ENCODE results near the gene EML6. TPM values are rescaled to one million over a fixed set of nuclear protein-coding genes. Genes with fewer than 3 reads are reported as not detected.
A peak's percentile ranks its signal among the peaks of the same experiment; 100 is the strongest.
"Not testable (repeated sequence)": the region's sequence is repeated elsewhere in the genome, so short reads cannot be mapped to it uniquely, and the experiment has no call there.

EML6 gene
- total and polyA plus RNA-seq, 7 donors, result 0.38 to 9.3 (median 2.5) TPM

GRCh38 chr2:54871457-54872107 lies 148.1 kb downstream of the EML6 start:
- H3K27me3 ChIP-seq (ENCODE audit: insufficient read depth in 3 of 3, low read length in 2 of 3), result no peaks in the 10 kb centered on the region
- no peak for TF ChIP-seq CTCF (IDR thresholded peaks at IDR 0.05)
- intact Hi-C loops (cut with DNase I), result no loop called here
- DNase-seq (no peak), ATAC-seq (peak; percentile 67 to 90 (median 80))
- no peak overlapping the region for H3K4me3 ChIP-seq
- H3K4me1 ChIP-seq, result peaks cover 4% of the 10 kb centered on the region
- 75 to 80% (median 76%) methylated on average over 13 of the region's 13 CpGs for WGBS, 3 donors
- no peaks in the 10 kb centered on the region for H3K36me3 ChIP-seq (ENCODE audit: insufficient read depth in 1 of 2, low read depth in 1 of 2)
- no peaks in the 10 kb centered on the region for H3K9me3 ChIP-seq
- H3K27ac ChIP-seq, result peak overlapping the region; percentile 33

GRCh38 chr2:54872780-54873179 lies 149.3 kb downstream of the EML6 start:
- H3K27ac ChIP-seq, result peak overlapping the region; percentile 33
- ATAC-seq (peak in 3 of 4 donors; percentile 41 to 86 (median 70)), DNase-seq (no peak)
- no peak for TF ChIP-seq CTCF (IDR thresholded peaks at IDR 0.05)
- no peaks in the 10 kb centered on the region for H3K9me3 ChIP-seq
- intact Hi-C loops (cut with DNase I), result no loop called here
- WGBS, 3 donors, result 29 to 54% (median 33%) methylated on average over 3 of the region's 3 CpGs
- H3K4me1 ChIP-seq, result peaks cover 4% of the 10 kb centered on the region
- H3K4me3 ChIP-seq, result no peak overlapping the region
- H3K27me3 ChIP-seq (ENCODE audit: insufficient read depth in 3 of 3, low read length in 2 of 3), result no peaks in the 10 kb centered on the region
- H3K36me3 ChIP-seq (ENCODE audit: insufficient read depth in 1 of 2, low read depth in 1 of 2), result no peaks in the 10 kb centered on the region

- H3K9me3 ChIP-seq; DNase-seq; H3K27me3 ChIP-seq (ENCODE audit: insufficient read depth in 3 of 3, low read length in 2 of 3); intact Hi-C loops (cut with DNase I); H3K4me3 ChIP-seq; ATAC-seq; H3K4me1 ChIP-seq; H3K36me3 ChIP-seq (ENCODE audit: insufficient read depth in 1 of 2, low read depth in 1 of 2): not testable (repeated sequence)
- WGBS, 3 donors, result 82 to 92% (median 84%) methylated on average over 3 of the region's 3 CpGs
- H3K27ac ChIP-seq, result peak overlapping the region; percentile 14
Measured at GRCh38 chr2:54873236-54873635, 149.8 kb downstream of the EML6 start.

- Histone ChIP-seq H3K27me3 (ENCODE audit: insufficient read depth in 3 of 3, low read length in 2 of 3) (no peaks in the 10 kb centered on the region), H3K9me3 (no peaks in the 10 kb centered on the region), H3K27ac (no peak overlapping the region), H3K36me3 (ENCODE audit: insufficient read depth in 1 of 2, low read depth in 1 of 2) (no peaks in the 10 kb centered on the region), H3K4me3 (no peak overlapping the region), H3K4me1 (peaks cover 14% of the 10 kb centered on the region)
- intact Hi-C loops (cut with DNase I), result no loop called here
- WGBS, 3 donors, result 93 to 97% (median 96%) methylated on average over 1 of the region's 1 CpG
- TF ChIP-seq CTCF (IDR thresholded peaks at IDR 0.05), result no peak
- peak in 3 of 4 donors; percentile 53 to 65 (median 54) for ATAC-seq
- no peak for DNase-seq
Measured at GRCh38 chr2:54876764-54877163, 153.3 kb downstream of the EML6 start.

GRCh38 chr2:54878182-54878581 lies 154.7 kb downstream of the EML6 start:
- no peaks in the 10 kb centered on the region for H3K27me3 ChIP-seq (ENCODE audit: insufficient read depth in 3 of 3, low read length in 2 of 3)
- TF ChIP-seq CTCF (IDR thresholded peaks at IDR 0.05), result no peak
- peaks cover 10% of the 10 kb centered on the region for H3K4me1 ChIP-seq
- no peak overlapping the region for H3K27ac ChIP-seq
- H3K4me3 ChIP-seq, result no peak overlapping the region
- H3K9me3 ChIP-seq, result no peaks in the 10 kb centered on the region
- H3K36me3 ChIP-seq (ENCODE audit: insufficient read depth in 1 of 2, low read depth in 1 of 2), result no peaks in the 10 kb centered on the region
- DNase-seq (no peak), ATAC-seq (peak in 1 of 4 donors; percentile 41)
- 73 to 87% (median 80%) methylated on average over 4 of the region's 4 CpGs for WGBS, 3 donors
- intact Hi-C loops (cut with DNase I), result no loop called here

Data from psoas muscle (tissue), 8 donors.